ENCODE results near the gene PPP4C.

DNA sequence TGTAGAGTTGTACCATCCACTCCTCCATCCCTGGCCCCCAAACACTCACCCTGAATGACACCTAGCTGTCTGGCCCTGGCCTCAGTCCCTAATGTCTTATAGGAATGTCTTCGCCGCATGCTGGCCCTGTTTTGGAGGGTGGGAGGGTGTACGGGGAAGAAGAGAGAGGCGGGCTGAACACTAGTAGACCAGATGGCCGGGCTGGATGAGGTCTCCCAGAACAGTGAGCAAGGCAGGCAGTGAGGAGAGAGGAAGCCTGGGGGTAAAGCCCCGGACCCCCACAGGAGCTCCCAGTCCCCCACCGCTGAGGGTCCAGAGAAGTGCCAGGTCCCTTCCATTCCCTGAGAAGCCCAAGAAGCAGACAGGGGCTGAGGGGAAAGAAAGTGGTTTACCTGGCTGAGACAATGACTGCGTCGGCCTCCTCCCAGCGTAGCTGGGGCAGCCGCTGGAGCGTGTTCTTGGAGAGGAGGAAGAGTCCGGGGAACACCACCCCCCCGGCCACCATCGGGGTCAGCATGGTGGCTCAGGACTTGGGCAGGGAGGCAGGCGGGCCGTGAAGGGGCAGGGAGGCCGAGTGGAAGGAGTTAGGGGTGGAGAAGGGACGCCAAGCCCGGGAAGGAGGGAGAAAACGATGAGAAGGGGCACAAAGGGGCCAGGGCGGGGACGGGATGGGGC lies 45.6 kb upstream of the PPP4C start:
- TF ChIP-seq, protein P1, sequence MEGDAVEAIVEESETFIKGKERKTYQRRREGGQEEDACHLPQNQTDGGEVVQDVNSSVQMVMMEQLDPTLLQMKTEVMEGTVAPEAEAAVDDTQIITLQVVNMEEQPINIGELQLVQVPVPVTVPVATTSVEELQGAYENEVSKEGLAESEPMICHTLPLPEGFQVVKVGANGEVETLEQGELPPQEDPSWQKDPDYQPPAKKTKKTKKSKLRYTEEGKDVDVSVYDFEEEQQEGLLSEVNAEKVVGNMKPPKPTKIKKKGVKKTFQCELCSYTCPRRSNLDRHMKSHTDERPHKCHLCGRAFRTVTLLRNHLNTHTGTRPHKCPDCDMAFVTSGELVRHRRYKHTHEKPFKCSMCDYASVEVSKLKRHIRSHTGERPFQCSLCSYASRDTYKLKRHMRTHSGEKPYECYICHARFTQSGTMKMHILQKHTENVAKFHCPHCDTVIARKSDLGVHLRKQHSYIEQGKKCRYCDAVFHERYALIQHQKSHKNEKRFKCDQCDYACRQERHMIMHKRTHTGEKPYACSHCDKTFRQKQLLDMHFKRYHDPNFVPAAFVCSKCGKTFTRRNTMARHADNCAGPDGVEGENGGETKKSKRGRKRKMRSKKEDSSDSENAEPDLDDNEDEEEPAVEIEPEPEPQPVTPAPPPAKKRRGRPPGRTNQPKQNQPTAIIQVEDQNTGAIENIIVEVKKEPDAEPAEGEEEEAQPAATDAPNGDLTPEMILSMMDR (IDR thresholded peaks at IDR 0.05; ENCODE audit: low read depth, low read length, poor library complexity, severe bottlenecking): no peak
- TF ChIP-seq EZH2phosphoT487 (IDR thresholded peaks at IDR 0.05; ENCODE audit: borderline replicate concordance, low read length): no peak

Data from DOHH2 (cell line).